Midbrain (tissue), 1 donor: Measurements from ENCODE around the gene MAL.
A peak's percentile ranks its signal among the peaks of the same experiment; 100 is the strongest.

Experiments
- DNase-seq: peaks from one replicate; lab custom pipeline; 2025; lab: John Stamatoyannopoulos, UW

MAL gene

DNA sequence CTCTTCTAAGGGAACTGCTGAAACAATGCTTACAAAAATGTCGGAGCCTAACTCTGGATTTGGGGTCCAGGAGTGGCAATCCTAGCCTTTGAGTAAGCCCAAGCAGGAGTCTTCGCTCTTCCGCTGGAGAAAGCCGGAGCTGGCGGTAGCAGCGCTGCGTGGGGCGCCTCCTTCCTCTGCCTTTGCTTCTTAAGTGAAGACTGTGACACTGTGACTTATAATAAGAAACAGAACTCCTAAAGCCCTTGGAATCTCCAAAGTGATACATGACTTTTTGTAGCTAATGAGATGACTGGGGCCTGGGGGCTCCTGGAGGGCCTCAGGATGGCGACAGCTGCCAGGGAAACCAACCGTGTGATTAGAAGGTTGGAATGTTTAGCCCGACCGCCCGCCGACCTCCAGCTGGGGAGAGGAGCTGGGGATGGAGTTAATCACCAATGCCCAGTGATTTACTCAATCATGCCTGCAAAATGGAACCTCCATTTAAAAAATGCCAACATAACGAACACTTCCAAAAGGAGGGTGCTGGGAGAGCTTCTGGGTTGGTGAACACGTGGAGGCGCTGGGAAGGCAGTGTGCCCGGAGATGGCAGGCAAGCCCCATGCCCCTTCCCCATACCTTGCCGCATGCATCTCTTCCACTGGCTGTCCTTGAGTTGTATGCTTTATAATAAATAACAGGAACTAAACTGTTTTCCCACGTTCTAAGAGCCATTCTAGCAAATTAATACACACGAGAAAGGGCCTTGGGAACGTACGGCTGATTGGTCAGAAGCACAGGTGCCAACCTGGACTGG is 29.0 kb upstream of the MAL start:
- DNase-seq: no peak

DNA sequence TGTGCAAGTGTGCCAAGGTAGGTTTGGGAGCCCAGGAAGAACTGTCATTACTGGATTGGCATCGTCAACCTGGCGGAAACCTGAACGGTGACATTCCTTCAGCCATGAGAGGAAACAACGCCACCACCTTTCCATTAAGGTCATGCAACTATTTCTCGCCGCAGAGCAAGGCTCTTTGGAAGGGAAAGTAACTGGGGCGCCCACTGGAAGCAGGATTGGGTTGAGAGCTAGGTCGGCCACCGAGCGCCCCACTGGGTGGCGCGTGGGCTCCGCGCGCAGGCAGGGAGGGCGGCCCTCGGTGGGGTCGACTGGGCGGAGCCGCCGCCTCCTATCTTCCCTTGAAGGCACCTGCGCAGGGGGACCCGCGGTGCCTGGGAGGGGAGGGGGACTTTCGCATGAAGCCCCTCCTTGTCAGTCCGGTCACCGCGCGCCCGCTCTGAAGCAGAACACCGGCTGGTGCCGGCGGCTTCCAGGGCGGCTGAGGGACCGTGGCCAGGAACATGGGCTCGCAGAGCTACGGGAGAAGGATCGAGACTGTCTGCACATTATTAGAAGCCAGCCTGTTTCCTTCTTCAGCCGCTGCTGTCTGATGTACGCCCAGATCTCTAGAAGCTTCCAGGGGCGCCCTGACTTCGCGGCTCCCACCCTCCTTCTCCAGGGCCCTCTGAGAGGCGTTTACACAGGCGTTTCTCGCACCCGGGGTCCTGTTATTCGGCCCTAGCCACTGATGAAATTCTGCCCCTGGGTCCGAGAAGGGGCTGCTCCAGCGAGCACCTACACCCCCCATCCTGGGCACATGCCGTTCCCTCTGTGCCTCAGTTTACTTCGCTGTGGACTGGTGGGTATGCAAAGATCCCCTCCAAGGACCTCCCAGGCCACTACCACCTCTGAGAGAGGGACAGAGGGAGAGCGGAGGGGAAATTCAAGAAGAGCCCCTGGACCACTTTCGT is 27.3 kb upstream of the MAL start:
- peak; percentile 12 for DNase-seq

DNA sequence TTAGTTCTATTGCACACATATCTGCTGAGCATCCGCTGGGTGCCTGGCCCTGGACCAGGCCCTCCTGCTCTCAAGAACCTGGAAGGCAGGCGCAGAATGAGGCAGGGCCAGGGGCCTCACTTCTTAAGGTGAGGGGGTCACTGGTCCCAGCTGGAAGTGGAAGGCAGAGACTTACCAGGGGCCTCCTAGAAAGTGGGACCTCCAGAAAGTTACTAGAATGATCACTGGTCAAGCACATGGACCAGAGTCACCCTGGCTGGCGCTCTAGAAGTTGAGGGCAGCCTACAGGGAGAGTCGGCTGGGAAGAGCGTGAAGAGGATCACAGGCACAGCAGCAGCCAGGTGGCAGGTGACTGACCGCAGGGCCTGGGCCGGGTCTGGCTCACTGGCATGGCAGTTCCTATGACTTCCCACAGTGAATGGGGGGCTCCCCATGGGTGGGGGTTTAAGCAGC is 26.1 kb upstream of the MAL start:
- no peak for DNase-seq

DNA sequence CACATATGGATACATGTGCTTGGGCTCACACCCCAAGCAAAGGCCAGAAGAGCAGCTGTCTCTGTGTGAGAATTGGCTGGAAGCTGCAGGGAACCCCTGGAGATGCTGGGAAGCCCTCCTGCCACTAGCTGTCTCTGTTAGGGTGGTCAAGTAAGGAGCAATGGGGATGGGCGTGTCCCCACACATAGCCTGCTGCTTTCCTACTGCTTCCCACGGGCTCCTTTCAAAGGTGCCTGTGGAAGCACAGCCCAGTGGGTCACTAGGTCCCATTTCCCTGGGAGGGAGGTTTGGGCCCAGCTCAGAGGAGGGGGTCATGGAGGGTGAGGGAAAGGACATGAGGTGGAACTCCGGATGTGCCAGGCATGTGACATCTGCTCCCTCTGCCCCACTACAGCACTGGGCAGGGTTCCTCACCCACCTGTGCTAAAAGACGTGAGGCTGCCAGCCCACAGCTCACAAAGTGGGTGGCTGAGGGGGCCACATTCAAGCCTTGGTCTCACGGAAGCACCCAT is 24.4 kb upstream of the MAL start:
- no peak for DNase-seq

DNA sequence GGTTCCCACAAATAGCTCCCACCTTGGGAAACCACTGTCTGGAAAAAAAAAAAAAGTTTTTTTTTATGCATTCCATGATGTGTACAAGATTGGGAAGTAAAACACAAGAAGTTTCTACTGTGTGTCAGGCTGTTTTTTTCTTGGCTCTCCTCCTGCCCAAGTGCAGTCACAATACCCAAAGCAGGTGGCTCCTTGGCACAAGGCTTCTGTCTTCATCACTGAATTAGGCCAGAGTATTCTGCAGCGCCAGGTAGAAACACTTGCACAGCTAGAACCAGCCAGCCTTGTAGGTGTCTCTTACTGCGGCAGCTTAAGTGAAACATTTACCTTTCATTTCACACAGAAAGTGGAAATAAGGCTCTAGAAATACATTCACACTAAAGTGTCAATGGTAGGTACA is 23.8 kb upstream of the MAL start:
- DNase-seq: no peak

DNA sequence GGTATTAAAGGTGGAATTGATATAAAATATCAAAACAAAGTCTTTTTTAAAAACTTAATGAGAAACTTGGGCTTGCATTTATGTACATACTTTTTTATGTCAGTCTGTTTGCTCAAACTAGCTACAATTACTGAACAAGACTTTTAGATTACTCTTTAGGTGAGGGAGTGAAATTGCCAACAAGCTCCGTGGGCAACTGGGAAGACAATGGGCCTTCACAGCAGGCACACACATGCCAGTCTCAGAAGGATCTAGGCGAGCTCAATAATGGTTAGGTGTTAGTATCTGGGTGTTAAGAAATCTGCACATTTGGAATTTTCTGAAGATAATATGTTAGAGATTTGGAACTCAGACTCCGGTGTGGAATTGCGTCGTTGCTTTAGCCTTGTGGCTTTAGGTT is 23.0 kb upstream of the MAL start:
- no peak for DNase-seq

DNA sequence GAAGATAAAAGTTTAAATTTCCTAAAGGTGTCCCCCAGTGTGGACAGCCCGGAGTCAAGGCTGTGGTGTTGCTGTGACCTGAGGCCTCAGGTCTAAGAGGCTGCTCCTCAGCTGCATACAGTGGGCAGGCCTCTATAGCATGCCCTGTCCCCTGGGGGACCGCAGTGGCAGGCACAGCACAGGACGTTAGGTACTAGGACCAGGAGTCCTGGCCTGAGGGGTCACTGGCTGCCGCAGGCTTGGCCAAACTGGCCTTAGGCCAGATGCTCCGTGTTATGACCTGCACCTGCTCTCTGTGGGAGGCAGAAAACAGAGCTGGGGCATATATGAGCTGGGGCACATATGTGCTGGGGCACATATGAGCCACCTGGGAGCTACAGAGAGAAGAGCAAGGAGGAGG is 21.2 kb upstream of the MAL start:
- DNase-seq: no peak

DNA sequence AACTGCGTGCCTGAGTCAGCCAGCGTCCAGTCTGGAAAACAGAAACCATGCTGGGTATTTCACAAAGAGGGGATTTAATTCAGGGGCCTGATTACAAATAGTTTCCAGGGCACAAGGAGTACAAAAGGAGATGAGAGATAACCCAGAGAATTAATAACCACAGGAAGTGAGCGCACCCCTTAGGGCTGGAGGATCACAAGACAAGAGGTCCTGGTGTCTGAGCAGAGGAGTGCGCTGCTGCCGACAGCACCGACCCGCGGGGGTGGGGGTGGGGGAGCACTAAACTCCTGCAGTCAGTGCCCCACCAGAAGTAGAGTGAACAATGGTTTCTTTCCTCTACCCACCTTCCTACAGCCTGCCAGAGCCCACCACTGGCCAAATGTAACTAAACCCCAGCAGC is 20.8 kb upstream of the MAL start:
- no peak for DNase-seq

DNA sequence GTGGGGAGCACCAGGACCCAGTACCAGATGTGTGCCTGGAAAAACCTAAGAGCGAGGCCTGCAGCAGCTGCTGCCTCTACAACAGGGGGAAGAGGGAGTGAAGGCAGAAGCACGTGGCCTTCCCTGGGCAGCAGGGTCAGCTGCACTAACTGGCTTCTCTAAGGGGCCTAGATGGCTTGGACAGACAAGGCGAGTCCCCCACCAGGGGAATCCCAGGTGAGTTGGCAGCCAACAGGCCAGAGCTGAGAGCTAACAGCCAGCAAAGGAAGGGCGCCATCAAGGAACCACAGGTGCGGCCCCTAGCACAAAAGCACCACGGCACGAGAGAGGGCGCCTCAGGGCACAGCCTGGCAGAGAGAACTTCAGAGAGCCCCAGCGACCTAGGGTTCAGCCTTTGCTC is 19.8 kb upstream of the MAL start:
- DNase-seq: no peak

DNA sequence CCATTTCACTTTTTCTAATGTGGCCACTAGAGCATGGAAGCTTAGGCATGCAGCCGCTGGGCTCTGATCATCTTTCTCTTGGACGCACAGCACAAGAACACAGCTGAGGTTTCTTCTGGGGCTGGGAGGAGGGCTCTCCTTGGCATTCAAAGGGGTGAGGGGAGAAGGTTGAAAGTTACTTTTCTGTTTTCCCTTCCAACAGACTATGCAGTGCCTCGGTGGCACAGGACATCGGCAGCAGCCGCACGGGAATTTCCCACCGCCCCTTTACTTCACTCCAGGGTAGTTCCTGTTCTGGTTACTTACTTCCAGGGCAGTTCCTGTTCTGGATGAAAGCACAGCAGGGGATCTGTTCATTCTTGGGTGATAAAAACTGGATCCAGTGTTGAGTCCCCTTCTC is 18.9 kb upstream of the MAL start:
- DNase-seq: no peak

DNA sequence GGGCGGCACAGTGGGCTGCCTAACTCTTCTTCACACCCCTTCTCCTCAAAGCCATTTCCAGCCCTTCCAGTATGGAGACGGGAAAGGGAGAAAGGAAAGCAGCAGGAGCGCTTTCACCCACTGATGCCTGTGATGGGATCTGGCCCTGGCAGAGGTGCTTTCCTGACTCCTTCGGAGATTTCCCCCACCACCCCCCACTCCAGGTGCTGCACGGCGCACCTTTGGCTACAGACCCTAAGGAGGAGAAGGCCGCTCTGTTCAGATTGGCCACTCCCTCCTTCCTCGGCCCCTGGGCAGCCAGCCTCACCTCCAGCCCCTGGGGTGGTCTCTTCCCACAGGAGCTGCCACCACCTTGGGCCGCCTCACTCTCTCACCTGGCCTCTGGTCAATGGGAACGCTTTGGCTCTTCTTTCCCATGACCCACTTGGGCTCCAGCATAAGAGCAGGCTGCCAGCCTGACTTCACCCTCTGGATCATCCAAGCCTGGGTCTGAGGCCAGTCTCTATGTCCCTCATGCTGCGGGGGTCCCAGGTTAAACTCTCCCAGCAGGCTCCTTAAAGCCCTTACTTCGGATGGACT is 18.4 kb upstream of the MAL start:
- no peak for DNase-seq

DNA sequence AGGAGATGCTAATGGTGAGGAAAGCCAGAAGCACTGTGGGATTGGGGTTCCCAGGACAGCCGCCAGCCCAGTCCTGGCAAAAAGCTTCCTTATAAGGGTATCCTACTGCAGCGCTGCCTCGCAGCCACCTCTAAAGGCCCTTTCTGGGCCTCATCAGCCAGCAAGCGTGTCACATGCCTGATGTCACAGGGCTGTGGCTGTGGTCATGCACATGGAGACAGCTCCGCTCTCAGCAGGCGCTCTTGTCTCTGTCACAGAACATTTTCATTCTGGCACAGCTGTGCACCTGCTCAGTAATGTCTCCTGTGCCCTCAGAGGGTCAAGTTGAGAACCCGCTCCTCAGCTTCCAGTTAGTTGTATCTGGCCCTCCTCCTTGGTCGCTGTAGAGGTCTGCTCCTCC is 17.7 kb upstream of the MAL start:
- peak; percentile 54 for DNase-seq

DNA sequence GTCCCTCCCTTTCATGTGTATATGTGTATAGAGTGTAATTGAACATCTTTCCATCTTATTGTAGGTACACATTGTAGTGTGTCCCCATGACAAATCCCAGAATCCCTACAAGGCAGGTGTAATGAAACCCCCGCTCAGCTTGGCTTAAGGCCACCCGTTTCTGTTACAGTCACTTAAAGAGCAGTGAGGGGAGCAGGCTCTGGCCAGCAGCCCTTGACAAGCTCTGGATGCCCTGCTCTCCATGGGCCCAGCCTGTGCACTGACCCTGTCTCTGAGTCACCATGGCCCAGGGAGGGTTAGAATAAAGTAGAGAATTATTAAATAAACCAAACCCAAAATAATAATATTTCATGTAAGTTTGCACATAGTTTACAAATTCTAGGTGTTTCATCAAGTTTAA is 17.2 kb upstream of the MAL start:
- DNase-seq: no peak

DNA sequence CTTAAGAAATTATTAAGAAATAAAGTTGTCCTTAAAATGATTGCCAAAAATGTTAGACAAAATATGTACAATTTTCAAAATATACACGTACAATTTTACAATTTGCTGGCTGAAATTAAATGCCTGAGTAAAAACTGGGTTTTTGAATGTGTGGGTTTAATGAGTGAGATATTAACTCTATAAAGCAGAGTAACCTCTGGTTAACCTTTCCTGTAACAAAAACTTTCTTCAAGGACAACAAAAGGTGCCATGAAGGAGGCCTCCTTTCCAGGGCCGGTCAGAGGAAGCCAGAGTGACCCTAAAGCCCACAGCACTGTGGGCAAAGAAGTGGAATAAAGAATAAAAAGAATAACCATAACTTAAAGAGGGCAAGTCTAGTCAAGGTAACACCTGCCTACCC is 16.5 kb upstream of the MAL start:
- no peak for DNase-seq

DNA sequence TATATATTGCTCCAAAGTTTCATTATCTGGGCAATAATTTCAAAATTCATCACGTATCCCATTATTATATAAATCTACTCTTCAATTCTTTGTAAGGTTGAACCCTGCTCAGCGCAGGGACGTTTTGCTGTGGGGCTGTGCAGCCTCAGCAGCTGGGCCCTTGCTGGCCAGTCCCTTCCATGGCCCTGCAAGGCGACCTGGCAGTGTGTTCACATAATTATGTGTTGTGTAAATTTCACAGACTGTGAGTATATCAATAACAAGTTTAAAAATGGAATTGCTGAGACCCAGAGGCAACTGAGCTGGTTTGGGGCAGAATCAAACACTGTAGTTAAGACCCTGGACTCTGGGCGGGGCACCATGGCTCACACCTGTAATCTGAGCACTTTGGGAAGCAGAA is 16.1 kb upstream of the MAL start:
- no peak for DNase-seq

DNA sequence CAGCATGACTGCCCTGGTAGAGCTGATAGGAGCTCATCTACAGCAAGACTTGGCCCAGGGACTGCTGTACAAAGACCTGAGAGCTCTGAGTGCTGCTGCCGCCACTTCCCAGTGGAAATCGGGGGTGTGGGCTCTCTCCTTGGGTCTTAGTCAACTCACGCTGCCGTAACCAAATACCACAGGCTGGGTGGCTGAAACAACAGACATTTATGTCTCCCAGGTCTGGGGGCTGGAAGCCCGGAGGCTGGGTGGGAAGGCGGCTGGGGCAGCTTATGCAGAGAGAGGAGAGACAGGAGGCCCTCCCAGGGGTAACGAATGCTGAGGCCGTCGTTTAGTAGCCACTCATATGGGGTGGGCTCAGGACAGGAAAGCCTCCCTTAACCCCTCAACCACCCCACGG is 15.4 kb upstream of the MAL start:
- DNase-seq: no peak

DNA sequence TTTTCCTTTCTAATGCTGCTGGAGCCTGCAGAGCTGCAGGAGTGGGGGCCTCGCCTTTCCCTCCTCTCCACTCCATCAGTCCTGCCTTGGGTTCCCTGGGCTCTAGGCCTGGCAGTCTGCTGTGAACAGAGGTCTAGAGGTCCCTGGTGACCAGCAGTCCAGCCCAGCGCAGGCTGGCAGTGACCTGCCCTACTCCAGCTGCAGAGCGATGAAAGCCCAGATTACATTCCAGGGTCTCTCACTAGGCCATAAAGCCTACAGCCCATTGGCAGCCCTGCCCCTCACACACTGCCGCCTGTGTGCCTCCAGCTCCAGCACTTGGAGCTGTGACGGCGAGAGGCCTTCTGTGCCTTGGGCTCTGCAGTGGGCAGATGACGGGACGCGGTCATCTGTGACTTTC is 14.8 kb upstream of the MAL start:
- no peak for DNase-seq

DNA sequence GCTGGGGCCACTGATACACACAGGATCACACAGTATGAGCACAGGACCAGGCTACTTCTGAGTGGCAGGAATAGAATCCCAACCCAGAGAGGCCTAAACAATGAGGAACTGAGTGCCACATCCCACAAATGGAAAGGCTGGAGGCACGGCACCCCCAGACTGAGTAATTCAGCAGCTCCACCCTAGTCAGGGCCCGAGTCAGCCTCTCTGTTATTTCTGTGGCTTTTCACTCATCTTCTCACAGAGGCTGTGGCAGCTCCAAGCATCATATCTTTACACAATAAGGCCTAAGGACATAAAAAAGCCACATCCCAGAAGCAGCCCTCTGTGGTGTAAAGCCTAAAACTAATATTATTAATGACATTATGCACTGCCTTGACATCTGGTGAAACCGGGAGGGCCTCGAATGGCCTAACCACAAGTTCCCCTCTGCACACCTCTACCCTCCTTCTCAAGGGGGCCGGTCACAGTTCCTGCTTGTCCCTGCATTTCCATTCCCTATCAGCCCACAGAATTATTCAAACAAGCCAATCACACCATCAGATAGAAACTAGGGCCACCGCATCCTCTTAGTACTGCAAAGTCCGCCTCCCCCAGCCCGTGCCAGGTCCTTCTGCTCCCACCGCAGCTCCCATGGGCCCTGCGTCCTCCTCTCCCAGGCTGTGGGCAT is 12.5 kb upstream of the MAL start:
- DNase-seq: no peak

DNA sequence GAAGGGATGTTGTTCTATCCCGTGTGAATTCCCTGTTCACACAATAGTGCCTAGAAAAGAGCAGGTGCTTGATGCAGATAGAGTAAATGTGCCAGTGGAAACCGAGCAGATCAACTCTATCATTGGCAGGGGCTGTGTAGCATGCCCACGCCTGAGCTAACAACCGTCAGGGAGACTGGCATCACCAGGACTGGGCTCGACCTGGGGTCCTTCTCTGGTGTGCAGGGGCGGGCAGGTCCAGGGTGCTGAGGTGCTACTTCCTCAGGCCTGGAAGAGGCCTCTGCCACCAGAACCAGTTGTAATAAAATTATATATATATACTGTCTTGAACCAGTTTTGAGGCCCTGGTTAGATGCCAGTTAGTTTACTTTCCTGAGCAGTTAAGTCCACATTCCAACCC is 11.8 kb upstream of the MAL start:
- DNase-seq: no peak

DNA sequence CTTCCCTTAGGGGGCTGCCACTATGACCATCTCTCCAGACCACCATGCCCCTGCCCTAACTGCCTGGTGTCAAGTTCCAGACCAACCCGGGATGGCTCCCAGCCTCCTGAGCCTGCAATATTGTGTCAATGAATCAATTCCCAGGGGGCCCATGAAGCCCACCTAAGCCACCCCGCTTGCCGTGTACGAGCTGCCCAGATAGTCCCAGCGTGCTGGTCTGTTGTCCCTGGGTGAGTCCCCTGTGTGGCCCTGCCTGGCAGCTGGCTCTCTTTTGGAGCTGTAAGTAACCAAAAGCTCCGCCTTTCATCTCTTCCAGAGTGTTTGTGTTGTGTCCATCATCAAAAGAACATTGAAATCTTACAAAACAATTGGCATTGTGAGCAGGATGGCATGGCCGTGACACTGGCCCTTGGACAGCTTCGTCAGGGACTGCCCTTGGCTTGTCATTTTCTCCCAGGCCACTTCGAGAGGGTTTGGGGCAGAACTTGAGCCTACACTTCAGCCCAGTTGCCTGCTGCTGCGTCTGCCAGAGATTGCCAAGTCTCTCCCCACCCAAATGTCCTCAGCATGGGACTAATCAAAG is 11.3 kb upstream of the MAL start:
- peak; percentile 15 for DNase-seq

DNA sequence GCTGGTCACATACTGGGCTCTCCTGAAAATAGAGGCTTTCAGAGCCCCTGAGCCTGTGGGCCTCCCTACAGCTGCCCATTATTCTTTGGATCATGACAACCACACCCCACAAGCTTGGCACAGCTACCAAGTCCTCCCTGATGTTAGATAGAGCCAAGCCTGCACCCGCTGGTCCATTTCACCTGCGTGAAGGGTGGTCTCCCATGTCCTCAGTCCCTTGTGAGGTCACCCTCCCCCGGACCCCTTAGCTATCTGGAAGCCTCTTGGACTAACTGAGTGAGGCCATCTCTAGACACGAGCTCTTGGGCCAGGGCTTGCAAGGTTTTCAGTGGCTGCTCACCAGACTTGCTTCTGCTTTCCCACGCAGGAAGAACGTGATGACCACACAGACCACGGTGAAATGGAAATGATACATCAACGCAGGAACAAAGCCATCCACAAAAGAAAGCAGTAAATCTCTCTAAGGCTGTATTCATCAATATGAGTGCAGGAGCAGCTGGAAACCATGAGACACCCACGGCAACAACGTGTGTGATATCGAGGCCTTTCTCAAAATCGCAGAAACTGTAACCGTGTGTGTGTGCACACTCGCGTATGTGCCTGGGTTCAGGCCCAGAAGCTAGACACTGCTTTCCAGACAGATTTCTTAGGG is 10.1 kb upstream of the MAL start:
- DNase-seq: no peak
